Ishikawa (cell line): ENCODE measurements around the gene F13B.

Source experiments
- CEBPB ChIP-seq: IDR thresholded peaks from 2 replicates; pipeline ENCODE4 v1.6.1; 2012
- CREB1 ChIP-seq: IDR thresholded peaks from 2 replicates; pipeline ENCODE4 v1.6.1; 2012; ENCODE audit warnings: low read depth
- NFIC ChIP-seq: IDR thresholded peaks from 2 replicates; pipeline ENCODE4 v1.6.1; 2012
- TF ChIP-seq, protein P1 (sequence below): IDR thresholded peaks from 2 replicates; pipeline ENCODE4 v1.6.1; 2012

DNA sequence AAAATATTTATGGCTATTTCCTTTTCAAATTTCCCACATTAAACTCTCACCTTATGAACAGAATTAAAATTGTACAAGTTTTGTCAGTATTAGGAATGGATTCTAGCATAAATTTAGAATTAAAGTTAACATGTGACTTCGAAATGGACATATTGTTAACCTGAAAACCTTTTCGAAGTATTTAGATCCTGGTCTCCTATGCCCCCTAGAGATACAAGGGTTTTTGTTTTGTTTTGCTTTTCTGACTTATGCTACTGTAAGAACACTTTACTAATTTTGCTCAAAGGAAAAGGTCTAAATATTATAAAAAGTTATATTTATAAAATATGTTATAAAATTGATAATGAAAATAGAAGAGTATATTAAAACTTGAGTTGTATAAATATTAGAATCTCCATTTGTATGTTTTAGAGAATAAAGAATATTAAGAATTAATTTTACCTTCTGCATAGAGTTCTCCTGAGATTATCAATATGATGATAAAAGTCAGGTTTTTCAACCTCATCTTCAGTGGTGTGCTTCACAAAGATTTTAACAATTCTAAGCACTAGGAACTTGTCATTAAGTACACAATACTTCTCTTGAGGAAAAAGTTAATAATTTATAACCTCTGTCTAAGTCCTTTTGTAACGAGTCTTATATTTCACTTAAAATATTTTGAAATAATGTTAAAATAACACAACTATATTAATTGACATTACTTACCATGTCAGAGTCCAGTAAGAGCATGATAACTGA is at the start of gene F13B:
- TF ChIP-seq, protein P1, sequence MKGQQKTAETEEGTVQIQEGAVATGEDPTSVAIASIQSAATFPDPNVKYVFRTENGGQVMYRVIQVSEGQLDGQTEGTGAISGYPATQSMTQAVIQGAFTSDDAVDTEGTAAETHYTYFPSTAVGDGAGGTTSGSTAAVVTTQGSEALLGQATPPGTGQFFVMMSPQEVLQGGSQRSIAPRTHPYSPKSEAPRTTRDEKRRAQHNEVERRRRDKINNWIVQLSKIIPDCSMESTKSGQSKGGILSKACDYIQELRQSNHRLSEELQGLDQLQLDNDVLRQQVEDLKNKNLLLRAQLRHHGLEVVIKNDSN: no peak
- no peak for TF ChIP-seq CREB1
- no peak for TF ChIP-seq CEBPB
- TF ChIP-seq NFIC: no peak
